ENCODE data around the gene ILDR2. TPM values are rescaled to one million over a fixed set of nuclear protein-coding genes. Genes with fewer than 3 reads are reported as not detected.

ILDR2 gene
- total RNA-seq, 1 donor from 2014 or later = 0.56 TPM

DNA sequence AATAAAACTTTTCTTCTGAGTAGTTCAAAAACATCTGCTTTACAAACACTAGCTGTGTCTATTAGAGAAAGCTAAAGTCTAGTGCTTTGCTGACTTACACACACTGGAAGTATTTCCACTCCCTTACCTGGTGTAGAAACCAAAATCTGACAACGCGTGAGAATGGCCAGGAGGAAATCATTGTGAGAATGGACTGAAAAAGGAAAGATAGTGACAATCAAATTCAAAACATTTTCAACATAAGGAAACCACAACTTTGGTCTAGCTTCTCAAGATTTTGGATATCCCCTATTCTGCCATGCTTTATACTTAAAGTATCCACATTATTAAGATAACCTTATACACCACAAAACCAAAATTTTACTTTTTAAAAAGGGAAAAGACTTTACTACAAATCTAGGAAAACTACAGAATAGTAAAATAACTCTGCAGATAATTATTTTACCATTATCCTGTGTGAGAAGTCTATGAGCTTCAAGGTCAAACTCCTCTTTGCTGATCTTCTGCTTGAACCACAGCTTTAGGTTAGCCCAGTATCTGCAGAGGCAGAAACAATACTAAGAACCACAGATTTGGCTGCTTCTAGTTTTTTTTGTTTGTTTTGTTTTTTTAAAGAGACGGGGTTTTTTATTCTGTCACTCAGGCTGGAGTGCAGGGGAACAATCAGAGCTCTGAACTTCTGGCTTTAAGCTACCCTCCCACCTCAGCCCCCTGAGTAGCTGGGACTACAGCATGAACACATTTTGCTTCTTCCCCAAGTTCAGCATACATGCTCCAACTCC, 105.8 kb downstream of the ILDR2 start:
- Mint-ChIP-seq H3K27me3 (ENCODE audit: unreplicated experiment) (no peaks in the 10 kb centered on the region), H3K4me3 (ENCODE audit: unreplicated experiment) (no peak overlapping the region), H3K9me3 (ENCODE audit: unreplicated experiment) (peaks cover 2% of the 10 kb centered on the region), H3K4me1 (ENCODE audit: low read depth, unreplicated experiment) (no peaks in the 10 kb centered on the region), H3K27ac (ENCODE audit: unreplicated experiment) (no peak overlapping the region), H3K36me3 (ENCODE audit: unreplicated experiment) (no peaks in the 10 kb centered on the region)
- TF ChIP-seq, protein P1, sequence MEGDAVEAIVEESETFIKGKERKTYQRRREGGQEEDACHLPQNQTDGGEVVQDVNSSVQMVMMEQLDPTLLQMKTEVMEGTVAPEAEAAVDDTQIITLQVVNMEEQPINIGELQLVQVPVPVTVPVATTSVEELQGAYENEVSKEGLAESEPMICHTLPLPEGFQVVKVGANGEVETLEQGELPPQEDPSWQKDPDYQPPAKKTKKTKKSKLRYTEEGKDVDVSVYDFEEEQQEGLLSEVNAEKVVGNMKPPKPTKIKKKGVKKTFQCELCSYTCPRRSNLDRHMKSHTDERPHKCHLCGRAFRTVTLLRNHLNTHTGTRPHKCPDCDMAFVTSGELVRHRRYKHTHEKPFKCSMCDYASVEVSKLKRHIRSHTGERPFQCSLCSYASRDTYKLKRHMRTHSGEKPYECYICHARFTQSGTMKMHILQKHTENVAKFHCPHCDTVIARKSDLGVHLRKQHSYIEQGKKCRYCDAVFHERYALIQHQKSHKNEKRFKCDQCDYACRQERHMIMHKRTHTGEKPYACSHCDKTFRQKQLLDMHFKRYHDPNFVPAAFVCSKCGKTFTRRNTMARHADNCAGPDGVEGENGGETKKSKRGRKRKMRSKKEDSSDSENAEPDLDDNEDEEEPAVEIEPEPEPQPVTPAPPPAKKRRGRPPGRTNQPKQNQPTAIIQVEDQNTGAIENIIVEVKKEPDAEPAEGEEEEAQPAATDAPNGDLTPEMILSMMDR (IDR thresholded peaks at IDR 0.05; ENCODE audit: partially characterized antibody, unreplicated experiment) = no peak
- no peak for DNase-seq

DNA sequence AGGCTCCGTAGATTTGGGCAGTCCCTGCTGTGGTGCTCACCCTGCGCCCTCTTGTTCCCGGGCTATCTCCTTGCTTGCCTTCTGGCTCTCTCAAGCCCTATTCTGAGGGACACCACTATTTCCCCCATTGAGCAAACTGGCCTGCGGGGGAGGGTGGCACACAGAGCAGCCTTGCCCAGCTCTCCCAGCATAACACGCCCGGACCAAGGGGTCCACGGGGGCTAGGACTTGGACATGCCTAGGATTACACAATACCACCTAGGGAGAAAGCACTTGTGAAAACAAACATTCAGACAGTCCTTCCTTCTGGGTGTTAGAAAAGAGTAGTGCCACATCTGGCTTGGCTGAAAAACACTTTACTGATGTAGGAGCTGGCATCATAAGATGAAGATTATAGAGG, 106.7 kb downstream of the ILDR2 start:
- Mint-ChIP-seq H3K36me3 (ENCODE audit: unreplicated experiment) (no peaks in the 10 kb centered on the region), H3K27ac (ENCODE audit: unreplicated experiment) (no peak overlapping the region), H3K27me3 (ENCODE audit: unreplicated experiment) (no peaks in the 10 kb centered on the region), H3K9me3 (ENCODE audit: unreplicated experiment) (peaks cover 2% of the 10 kb centered on the region), H3K4me1 (ENCODE audit: low read depth, unreplicated experiment) (no peaks in the 10 kb centered on the region), H3K4me3 (ENCODE audit: unreplicated experiment) (no peak overlapping the region)
- no peak for DNase-seq
- TF ChIP-seq, protein P1 (IDR thresholded peaks at IDR 0.05; ENCODE audit: partially characterized antibody, unreplicated experiment) = no peak

DNA sequence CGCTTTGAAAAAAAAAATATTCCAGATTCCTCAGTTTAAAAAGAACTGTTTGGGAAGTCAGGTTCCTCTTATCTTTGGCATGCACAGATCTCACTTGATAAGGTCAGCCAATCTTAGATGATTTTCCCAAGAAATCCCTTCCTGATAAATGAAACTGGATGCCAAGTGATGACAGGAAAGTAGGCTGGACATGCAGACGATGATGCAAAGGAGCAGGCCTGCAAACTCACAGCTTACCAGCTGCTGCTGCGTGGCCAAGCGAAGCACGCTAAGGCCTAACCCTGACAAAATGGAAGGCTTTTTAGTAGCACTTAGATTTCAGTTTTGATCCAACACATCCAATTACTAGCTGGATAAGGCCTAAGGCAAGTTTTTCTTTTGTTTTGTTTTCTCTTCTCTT, 109.4 kb downstream of the ILDR2 start:
- DNase-seq = no peak
- Mint-ChIP-seq H3K27me3 (ENCODE audit: unreplicated experiment) (no peaks in the 10 kb centered on the region), H3K9me3 (ENCODE audit: unreplicated experiment) (no peaks in the 10 kb centered on the region), H3K4me3 (ENCODE audit: unreplicated experiment) (no peak overlapping the region), H3K27ac (ENCODE audit: unreplicated experiment) (no peak overlapping the region), H3K4me1 (ENCODE audit: low read depth, unreplicated experiment) (no peaks in the 10 kb centered on the region), H3K36me3 (ENCODE audit: unreplicated experiment) (no peaks in the 10 kb centered on the region)
- TF ChIP-seq, protein P1 (IDR thresholded peaks at IDR 0.05; ENCODE audit: partially characterized antibody, unreplicated experiment) = no peak

DNA sequence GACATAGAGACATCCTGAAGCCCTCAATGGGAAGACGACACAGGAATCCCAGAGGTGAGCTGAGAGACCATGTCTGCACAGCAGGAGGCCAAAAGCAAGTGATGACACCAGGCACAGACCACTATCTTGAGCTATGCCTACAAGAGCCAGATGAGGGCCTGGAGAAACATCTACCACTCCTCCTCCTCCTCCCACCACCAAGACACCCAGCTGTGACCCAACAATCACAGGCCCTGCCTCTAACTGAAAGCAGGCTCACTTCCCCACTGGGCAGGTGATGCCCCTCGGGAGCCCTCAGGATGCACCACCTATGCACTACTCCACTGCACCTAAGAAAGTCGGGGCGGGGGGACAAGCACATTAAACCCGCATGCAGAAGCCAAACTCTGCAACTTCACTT, 115.7 kb downstream of the ILDR2 start:
- Mint-ChIP-seq H3K4me1 (ENCODE audit: low read depth, unreplicated experiment) (no peaks in the 10 kb centered on the region), H3K9me3 (ENCODE audit: unreplicated experiment) (no peaks in the 10 kb centered on the region), H3K27ac (ENCODE audit: unreplicated experiment) (no peak overlapping the region), H3K36me3 (ENCODE audit: unreplicated experiment) (no peaks in the 10 kb centered on the region), H3K27me3 (ENCODE audit: unreplicated experiment) (no peaks in the 10 kb centered on the region), H3K4me3 (ENCODE audit: unreplicated experiment) (no peak overlapping the region)
- TF ChIP-seq, protein P1 (IDR thresholded peaks at IDR 0.05; ENCODE audit: partially characterized antibody, unreplicated experiment) = no peak
- DNase-seq = no peak

DNA sequence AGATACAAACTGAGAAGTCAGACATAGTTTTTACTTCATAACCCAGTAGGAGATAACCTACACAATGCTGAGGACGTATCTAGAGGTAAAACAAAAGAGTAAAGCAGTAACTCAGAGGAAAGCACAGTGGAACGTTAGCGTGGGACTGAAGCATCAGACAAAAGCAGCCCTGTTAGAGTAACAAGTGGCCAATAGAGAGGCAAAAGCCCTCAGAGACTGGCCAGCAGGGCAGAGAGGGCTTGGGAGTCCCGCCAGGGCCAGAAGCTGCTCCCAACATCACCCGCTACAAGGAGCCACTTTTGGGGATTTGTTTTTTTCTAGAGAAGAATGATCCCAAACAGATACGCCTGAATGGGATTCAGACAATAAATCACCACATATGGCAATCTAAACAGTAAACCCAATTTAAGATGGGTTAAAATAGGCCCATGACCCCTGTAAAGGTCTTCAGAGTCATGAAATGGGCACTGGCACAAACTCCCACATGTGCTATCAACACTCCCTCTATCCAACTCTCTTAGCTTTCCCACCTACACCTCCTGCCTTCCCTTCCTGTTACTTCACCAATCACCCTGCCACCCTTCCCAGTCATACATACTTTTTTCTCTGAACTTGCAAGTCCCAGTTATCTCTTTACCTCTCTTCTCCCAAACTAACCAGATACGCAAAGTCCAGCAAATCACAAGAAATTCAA, 116.5 kb downstream of the ILDR2 start:
- Mint-ChIP-seq H3K27ac (ENCODE audit: unreplicated experiment) (no peak overlapping the region), H3K9me3 (ENCODE audit: unreplicated experiment) (no peaks in the 10 kb centered on the region), H3K36me3 (ENCODE audit: unreplicated experiment) (no peaks in the 10 kb centered on the region), H3K27me3 (ENCODE audit: unreplicated experiment) (no peaks in the 10 kb centered on the region), H3K4me1 (ENCODE audit: low read depth, unreplicated experiment) (no peaks in the 10 kb centered on the region), H3K4me3 (ENCODE audit: unreplicated experiment) (no peak overlapping the region)
- DNase-seq = no peak
- TF ChIP-seq, protein P1 (IDR thresholded peaks at IDR 0.05; ENCODE audit: partially characterized antibody, unreplicated experiment) = no peak

All from glutamatergic neuron (in vitro differentiated cells).